HS-5 (cell line): ENCODE measurements around the gene NDUFAB1.
"Not testable (repeated sequence)": the region's sequence is repeated elsewhere in the genome, so short reads cannot be mapped to it uniquely, and the experiment has no call there.

ENCODE experiments used
- DNase-seq: peaks from one replicate; pipeline ENCODE4 v3.0.0-alpha.2; 2012; ENCODE audit warnings: low read depth

The NDUFAB1 gene

GRCh38 chr16:23554536-23554935, 41.6 kb downstream of the NDUFAB1 start:
- DNase-seq = no peak

GRCh38 chr16:23552161-23552560, 44.0 kb downstream of the NDUFAB1 start:
- DNase-seq = no peak

GRCh38 chr16:23549938-23550337, 46.2 kb downstream of the NDUFAB1 start:
- no peak for DNase-seq

DNA sequence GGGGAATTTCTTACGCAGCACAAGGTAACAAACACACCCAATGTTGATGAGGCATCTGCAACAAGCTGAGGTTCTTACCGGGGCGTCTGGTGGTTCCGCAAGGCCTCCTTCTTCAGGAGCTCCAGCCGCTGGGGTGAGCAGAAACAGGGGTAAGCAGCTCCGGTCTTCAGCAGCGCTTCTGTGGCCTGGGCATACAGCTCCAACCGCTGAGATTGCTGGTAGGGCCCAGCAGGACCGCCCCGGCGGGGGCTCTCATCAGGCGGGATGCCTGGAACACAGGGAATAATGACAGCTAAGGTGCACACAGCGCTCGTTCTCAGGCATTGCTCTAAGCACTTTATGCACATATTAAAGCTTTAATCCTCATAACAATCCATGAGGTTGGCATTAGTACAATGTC, 51.7 kb downstream of the NDUFAB1 start:
- DNase-seq = no peak

GRCh38 chr16:23540817-23541178, 55.3 kb downstream of the NDUFAB1 start:
- not testable (repeated sequence) for DNase-seq

- no peak for DNase-seq
Observed at GRCh38 chr16:23539984-23540816, 55.9 kb downstream of the NDUFAB1 start.

DNA sequence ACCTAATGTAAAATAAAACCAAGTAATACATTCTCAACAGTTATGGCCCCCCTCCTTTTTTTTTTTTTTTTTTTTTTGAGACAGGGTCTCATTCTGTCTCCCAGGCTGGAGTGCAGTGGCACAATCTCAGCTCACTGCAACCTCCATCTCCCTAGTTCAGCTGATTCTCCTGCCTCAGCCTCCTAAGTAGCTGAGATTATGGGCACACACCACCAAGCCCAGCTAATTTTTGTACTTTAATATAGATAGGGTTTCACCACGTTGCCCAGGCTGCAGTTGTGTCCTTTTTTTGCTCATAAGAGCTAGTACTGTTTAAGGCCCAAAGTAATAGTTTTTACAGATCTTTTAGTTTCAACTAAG, 57.2 kb downstream of the NDUFAB1 start:
- no peak for DNase-seq

- no peak for DNase-seq
Observed at GRCh38 chr16:23537390-23537789, 58.7 kb downstream of the NDUFAB1 start.

GRCh38 chr16:23535901-23536300, 60.2 kb downstream of the NDUFAB1 start:
- DNase-seq = no peak

GRCh38 chr16:23534868-23535860, 61.0 kb downstream of the NDUFAB1 start:
- no peak for DNase-seq

- DNase-seq = no peak
Observed at GRCh38 chr16:23532448-23532847, 63.7 kb downstream of the NDUFAB1 start.
